ENCODE measurements around the gene CMIP. TPM values are rescaled to one million over a fixed set of nuclear protein-coding genes. Genes with fewer than 3 reads are reported as not detected.

Gene CMIP
- polyA plus RNA-seq, 1 of the 3 experiments (the other 2 are of a cell fraction) = 5.4 TPM

DNA sequence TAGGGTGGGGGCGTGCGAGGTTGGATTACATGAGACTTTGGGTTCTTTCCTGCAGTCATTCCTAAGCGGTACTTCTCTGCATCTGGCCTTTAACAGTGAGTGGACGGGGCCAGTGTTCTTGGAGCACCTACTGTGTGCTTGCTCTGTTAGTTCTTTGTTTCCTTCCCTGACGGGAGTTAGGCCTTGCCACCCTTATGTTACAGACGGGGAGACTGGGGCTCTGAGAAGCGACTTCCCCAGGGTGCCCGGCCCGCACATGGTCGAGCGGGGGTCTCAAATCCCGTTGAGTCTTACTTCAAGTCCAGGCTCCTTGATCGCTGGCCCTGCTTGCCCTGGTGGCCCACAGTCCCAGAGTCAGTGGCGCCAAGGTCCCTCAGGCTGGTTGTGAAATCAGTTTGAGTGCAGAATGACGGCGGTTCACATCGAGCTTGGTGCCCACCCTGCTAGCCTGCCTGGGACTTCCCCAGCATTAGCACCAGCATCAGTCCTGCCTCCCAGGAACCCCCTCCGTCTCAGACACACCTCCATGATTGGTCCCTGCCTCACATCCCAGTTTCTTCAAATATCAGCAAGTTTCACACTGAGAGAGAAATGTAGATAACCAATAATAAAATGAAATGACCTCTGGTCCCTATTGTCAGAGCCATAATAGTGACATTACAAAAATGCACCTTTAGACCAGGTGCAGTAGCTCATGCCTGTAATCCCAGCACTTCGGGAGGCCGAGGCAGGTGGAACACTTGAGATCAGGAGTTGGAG is 128.0 kb downstream of the CMIP start:
- no peaks in the 10 kb centered on the region for H3K36me3 ChIP-seq (replicated peaks in 1 of 2; ENCODE audit: control insufficient read depth in 1 of 2, insufficient read depth in 2 of 2, low read length in 1 of 2)
- peaks cover 5% of the 10 kb centered on the region for H3F3A ChIP-seq (replicated peaks; ENCODE audit: insufficient read depth)
- 93% methylated on average over 13 of the region's 20 CpGs for WGBS (ENCODE audit: low lambda C conversion rate)
- peaks cover 9% of the 10 kb centered on the region; the same call in 1 of the 2 replicates for H3K79me2 ChIP-seq (ENCODE audit: insufficient read depth)
- H3K4me1 ChIP-seq (ENCODE audit: control insufficient read depth in 1 of 2, insufficient read depth in 2 of 2, low read depth in 1 of 2, low read length in 1 of 2) = peaks cover 5 to 8% of the 10 kb centered on the region in 2 experiments; a peak in 2 of 4 replicates
- H4K20me1 ChIP-seq (ENCODE audit: insufficient read depth) = no peaks in the 10 kb centered on the region
- CTCF ChIA-PET = interaction anchor here (1.2 kb wide), 1 partner anchor 25 kb away, joined by 3 read pairs; no protein-coding TSS in a partner anchor
- no peak overlapping the region for H3K9ac ChIP-seq
- H3K4me2 ChIP-seq = no peak overlapping the region
- H3K9me2 ChIP-seq = no peaks in the 10 kb centered on the region
- DNase-seq = no peak
- POLR2A ChIA-PET = interaction anchor here (0.7 kb wide), 1 partner anchor 234 kb away, joined by 3 read pairs; no protein-coding TSS in a partner anchor
- H3K27me3 ChIP-seq (ENCODE audit: insufficient read depth) = no peaks in the 10 kb centered on the region
- no peaks in the 10 kb centered on the region for H3K9me3 ChIP-seq
- no peak overlapping the region for H3K27ac ChIP-seq (ENCODE audit: low read depth in 2 of 2, low read length in 1 of 2)
- TF ChIP-seq SMC3 (IDR thresholded peaks at IDR 0.05; ENCODE audit: low read depth, low read length) = no peak
- TF ChIP-seq, protein P1, sequence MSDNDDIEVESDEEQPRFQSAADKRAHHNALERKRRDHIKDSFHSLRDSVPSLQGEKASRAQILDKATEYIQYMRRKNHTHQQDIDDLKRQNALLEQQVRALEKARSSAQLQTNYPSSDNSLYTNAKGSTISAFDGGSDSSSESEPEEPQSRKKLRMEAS (IDR thresholded peaks at IDR 0.05; ENCODE audit: low read depth) = no peak
- no peak overlapping the region for H2AFZ ChIP-seq (ENCODE audit: low read depth)
- H3K4me3 ChIP-seq (ENCODE audit: low read depth in 2 of 2, low read length in 1 of 2) = no peak overlapping the region

DNA sequence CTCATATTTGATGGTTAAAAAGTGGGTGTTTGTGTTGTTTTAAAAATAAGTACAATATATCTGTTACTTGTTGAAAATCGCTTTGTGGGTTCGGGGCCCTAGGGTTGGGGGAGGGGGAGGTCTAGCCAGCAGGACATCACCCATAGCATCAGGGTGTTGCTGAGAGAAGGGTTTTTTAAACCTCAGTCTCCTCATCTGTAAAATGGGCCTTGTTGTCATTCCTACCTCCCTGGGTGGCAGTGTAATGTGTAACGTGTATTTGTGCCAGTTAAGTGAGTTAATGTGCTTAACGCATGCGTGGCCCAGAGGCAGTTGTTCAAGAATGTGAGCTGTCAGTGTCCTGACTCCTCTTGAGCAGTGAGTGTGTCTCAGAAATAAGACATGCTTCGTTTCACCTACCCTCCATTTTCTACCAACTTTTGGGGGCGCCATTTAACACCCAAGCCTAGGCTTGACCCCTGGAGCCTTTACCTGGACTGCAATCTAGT is 129.0 kb downstream of the CMIP start:
- Histone ChIP-seq H4K20me1 (ENCODE audit: insufficient read depth) (no peaks in the 10 kb centered on the region), H3K9ac (no peak overlapping the region), H3F3A (replicated peaks; ENCODE audit: insufficient read depth) (no peaks in the 10 kb centered on the region), H3K4me3 (ENCODE audit: low read depth in 2 of 2, low read length in 1 of 2) (no peak overlapping the region), H3K4me1 (ENCODE audit: control insufficient read depth in 1 of 2, insufficient read depth in 2 of 2, low read depth in 1 of 2, low read length in 1 of 2) (peaks cover 2 to 3% of the 10 kb centered on the region in 2 experiments; a peak in 2 of 4 replicates), H3K9me2 (no peaks in the 10 kb centered on the region), H3K4me2 (no peak overlapping the region), H3K27ac (ENCODE audit: low read depth in 2 of 2, low read length in 1 of 2) (no peak overlapping the region), H2AFZ (ENCODE audit: low read depth) (no peak overlapping the region), H3K36me3 (replicated peaks in 1 of 2; ENCODE audit: control insufficient read depth in 1 of 2, insufficient read depth in 2 of 2, low read length in 1 of 2) (no peaks in the 10 kb centered on the region), H3K79me2 (ENCODE audit: insufficient read depth) (peaks cover 9% of the 10 kb centered on the region; the same call in 1 of the 2 replicates), H3K9me3 (no peaks in the 10 kb centered on the region), H3K27me3 (ENCODE audit: insufficient read depth) (no peaks in the 10 kb centered on the region)
- ChIA-PET CTCF (interaction anchor here (2.0 kb wide), 1 partner anchor 50 kb away, joined by 4 read pairs; no protein-coding TSS in a partner anchor), POLR2A (interaction anchor here (0.7 kb wide), 1 partner anchor 233 kb away, joined by 3 read pairs; no protein-coding TSS in a partner anchor)
- TF ChIP-seq FOXM1 (IDR thresholded peaks at IDR 0.05; ENCODE audit: low read depth) (no peak), POLR2AphosphoS5 (IDR thresholded peaks at IDR 0.05; ENCODE audit: low read depth, low read length) (no peak), GATA2 (CRISPR knock-in tag; IDR thresholded peaks at IDR 0.05) (no peak), NFIC (IDR thresholded peaks at IDR 0.05; ENCODE audit: borderline replicate concordance) (no peak), FOXJ3 (CRISPR knock-in tag; IDR thresholded peaks at IDR 0.05) (no peak), TEAD4 (IDR thresholded peaks at IDR 0.05; ENCODE audit: borderline replicate concordance, insufficient read depth) (no peak), FOSL2 (IDR thresholded peaks at IDR 0.05; ENCODE audit: borderline replicate concordance, low read depth) (no peak), EP300 (IDR thresholded peaks at IDR 0.05; ENCODE audit: borderline replicate concordance in 1 of 2, low read depth in 1 of 2, low read length in 1 of 2) (no peak)
- TF ChIP-seq, protein P2, sequence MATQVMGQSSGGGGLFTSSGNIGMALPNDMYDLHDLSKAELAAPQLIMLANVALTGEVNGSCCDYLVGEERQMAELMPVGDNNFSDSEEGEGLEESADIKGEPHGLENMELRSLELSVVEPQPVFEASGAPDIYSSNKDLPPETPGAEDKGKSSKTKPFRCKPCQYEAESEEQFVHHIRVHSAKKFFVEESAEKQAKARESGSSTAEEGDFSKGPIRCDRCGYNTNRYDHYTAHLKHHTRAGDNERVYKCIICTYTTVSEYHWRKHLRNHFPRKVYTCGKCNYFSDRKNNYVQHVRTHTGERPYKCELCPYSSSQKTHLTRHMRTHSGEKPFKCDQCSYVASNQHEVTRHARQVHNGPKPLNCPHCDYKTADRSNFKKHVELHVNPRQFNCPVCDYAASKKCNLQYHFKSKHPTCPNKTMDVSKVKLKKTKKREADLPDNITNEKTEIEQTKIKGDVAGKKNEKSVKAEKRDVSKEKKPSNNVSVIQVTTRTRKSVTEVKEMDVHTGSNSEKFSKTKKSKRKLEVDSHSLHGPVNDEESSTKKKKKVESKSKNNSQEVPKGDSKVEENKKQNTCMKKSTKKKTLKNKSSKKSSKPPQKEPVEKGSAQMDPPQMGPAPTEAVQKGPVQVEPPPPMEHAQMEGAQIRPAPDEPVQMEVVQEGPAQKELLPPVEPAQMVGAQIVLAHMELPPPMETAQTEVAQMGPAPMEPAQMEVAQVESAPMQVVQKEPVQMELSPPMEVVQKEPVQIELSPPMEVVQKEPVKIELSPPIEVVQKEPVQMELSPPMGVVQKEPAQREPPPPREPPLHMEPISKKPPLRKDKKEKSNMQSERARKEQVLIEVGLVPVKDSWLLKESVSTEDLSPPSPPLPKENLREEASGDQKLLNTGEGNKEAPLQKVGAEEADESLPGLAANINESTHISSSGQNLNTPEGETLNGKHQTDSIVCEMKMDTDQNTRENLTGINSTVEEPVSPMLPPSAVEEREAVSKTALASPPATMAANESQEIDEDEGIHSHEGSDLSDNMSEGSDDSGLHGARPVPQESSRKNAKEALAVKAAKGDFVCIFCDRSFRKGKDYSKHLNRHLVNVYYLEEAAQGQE (IDR thresholded peaks at IDR 0.05; ENCODE audit: low read depth, low read length) = no peak
- TF ChIP-seq, protein P3, sequence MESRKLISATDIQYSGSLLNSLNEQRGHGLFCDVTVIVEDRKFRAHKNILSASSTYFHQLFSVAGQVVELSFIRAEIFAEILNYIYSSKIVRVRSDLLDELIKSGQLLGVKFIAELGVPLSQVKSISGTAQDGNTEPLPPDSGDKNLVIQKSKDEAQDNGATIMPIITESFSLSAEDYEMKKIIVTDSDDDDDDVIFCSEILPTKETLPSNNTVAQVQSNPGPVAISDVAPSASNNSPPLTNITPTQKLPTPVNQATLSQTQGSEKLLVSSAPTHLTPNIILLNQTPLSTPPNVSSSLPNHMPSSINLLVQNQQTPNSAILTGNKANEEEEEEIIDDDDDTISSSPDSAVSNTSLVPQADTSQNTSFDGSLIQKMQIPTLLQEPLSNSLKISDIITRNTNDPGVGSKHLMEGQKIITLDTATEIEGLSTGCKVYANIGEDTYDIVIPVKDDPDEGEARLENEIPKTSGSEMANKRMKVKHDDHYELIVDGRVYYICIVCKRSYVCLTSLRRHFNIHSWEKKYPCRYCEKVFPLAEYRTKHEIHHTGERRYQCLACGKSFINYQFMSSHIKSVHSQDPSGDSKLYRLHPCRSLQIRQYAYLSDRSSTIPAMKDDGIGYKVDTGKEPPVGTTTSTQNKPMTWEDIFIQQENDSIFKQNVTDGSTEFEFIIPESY (IDR thresholded peaks at IDR 0.05; ENCODE audit: borderline replicate concordance, low read depth) = no peak
- TF ChIP-seq, protein P4, sequence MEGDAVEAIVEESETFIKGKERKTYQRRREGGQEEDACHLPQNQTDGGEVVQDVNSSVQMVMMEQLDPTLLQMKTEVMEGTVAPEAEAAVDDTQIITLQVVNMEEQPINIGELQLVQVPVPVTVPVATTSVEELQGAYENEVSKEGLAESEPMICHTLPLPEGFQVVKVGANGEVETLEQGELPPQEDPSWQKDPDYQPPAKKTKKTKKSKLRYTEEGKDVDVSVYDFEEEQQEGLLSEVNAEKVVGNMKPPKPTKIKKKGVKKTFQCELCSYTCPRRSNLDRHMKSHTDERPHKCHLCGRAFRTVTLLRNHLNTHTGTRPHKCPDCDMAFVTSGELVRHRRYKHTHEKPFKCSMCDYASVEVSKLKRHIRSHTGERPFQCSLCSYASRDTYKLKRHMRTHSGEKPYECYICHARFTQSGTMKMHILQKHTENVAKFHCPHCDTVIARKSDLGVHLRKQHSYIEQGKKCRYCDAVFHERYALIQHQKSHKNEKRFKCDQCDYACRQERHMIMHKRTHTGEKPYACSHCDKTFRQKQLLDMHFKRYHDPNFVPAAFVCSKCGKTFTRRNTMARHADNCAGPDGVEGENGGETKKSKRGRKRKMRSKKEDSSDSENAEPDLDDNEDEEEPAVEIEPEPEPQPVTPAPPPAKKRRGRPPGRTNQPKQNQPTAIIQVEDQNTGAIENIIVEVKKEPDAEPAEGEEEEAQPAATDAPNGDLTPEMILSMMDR (IDR thresholded peaks at IDR 0.05) = no peak
- no peak for DNase-seq
- WGBS (ENCODE audit: low lambda C conversion rate) = 88% methylated on average over 7 of the region's 7 CpGs

Measured in SK-N-SH (cell line).